Nephron (organoid): ENCODE data around the gene LMAN2L.

ENCODE experiments used
- H3K27ac Mint-ChIP-seq, 3 experiments: 2 replicates each; pipeline ENCODE4 v1.8.0; 2020; ENCODE audit warnings: mixed read lengths in 3 of 3, mild to moderate bottlenecking in 2 of 3, moderate library complexity in 1 of 3
- H3K27me3 Mint-ChIP-seq: 2 replicates; pipeline ENCODE4 v1.8.0; 2021; ENCODE audit warnings: low read depth, mild to moderate bottlenecking, moderate library complexity, mixed read lengths
- H3K36me3 Mint-ChIP-seq: 2 replicates; pipeline ENCODE4 v1.8.0; 2020; ENCODE audit warnings: low read depth, mixed read lengths
- H3K4me1 Mint-ChIP-seq: 2 replicates; pipeline ENCODE4 v1.8.0; 2020; ENCODE audit warnings: mixed read lengths
- H3K4me3 Mint-ChIP-seq, 3 experiments: 2 replicates each; pipeline ENCODE4 v1.8.0; 2020; ENCODE audit warnings: mild to moderate bottlenecking in 3 of 3, mixed read lengths in 3 of 3, moderate library complexity in 2 of 3
- H3K9me3 Mint-ChIP-seq: 2 replicates; pipeline ENCODE4 v1.8.0; 2020; ENCODE audit warnings: mixed read lengths
- TF ChIP-seq, protein P1 (sequence below), 3 experiments: fragments of 200-600 bp; sonication (generic); IDR thresholded peaks; one replicate each; pipeline ENCODE4 v1.5.0; 2021; ENCODE audit warnings: antibody characterized with exemption in 3 of 3; ENCODE audit not compliant: unreplicated experiment in 3 of 3

LMAN2L gene

DNA sequence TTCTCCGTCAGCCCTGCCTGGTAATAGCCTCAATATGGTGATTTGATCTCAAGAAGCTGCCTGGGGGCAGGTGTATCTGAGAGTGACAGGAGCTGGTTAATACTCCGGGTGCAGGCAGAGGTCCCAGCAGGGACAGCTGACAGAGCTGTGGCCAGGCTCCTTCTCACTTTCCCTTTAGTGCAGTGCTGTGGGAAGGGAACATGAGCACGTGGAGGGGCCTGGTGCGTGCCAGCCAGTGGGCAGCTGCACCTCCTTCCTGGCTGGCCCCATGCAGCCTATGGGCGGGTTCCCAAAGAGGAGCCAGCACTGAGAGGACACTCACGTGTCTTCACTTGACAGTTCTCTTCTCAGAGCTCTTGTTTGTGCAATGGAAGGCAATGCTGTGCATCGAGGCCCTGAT, 29.9 kb upstream of the LMAN2L start:
- H3K4me3 Mint-ChIP-seq: peak overlapping the region in 1 of 3 experiments; percentile 13
- H3K27ac Mint-ChIP-seq: peak overlapping the region in 1 of 3 experiments; percentile 60
- TF ChIP-seq, protein P1, sequence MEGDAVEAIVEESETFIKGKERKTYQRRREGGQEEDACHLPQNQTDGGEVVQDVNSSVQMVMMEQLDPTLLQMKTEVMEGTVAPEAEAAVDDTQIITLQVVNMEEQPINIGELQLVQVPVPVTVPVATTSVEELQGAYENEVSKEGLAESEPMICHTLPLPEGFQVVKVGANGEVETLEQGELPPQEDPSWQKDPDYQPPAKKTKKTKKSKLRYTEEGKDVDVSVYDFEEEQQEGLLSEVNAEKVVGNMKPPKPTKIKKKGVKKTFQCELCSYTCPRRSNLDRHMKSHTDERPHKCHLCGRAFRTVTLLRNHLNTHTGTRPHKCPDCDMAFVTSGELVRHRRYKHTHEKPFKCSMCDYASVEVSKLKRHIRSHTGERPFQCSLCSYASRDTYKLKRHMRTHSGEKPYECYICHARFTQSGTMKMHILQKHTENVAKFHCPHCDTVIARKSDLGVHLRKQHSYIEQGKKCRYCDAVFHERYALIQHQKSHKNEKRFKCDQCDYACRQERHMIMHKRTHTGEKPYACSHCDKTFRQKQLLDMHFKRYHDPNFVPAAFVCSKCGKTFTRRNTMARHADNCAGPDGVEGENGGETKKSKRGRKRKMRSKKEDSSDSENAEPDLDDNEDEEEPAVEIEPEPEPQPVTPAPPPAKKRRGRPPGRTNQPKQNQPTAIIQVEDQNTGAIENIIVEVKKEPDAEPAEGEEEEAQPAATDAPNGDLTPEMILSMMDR (IDR thresholded peaks at IDR 0.05; ENCODE audit: unreplicated experiment in 3 of 3): no peak
- peaks cover 4% of the 10 kb centered on the region for H3K36me3 Mint-ChIP-seq
- no peaks in the 10 kb centered on the region for H3K9me3 Mint-ChIP-seq
- H3K27me3 Mint-ChIP-seq: no peaks in the 10 kb centered on the region
- peaks cover 27% of the 10 kb centered on the region for H3K4me1 Mint-ChIP-seq

- TF ChIP-seq, protein P1 (IDR thresholded peaks at IDR 0.05; ENCODE audit: unreplicated experiment in 3 of 3): no peak
- Mint-ChIP-seq H3K4me3 (no peak overlapping the region), H3K4me1 (peaks cover 42% of the 10 kb centered on the region), H3K27me3 (no peaks in the 10 kb centered on the region), H3K36me3 (peaks cover 4% of the 10 kb centered on the region), H3K27ac (peak overlapping the region in 1 of 3 experiments; percentile 23), H3K9me3 (no peaks in the 10 kb centered on the region)
Measured at GRCh38 chr2:96768083-96768561, 28.3 kb upstream of the LMAN2L start.

- Mint-ChIP-seq H3K4me3 (no peak overlapping the region), H3K27ac (no peak overlapping the region), H3K36me3 (peaks cover 4% of the 10 kb centered on the region), H3K27me3 (no peaks in the 10 kb centered on the region), H3K9me3 (no peaks in the 10 kb centered on the region), H3K4me1 (peaks cover 49% of the 10 kb centered on the region)
- TF ChIP-seq, protein P1 (IDR thresholded peaks at IDR 0.05; ENCODE audit: unreplicated experiment in 3 of 3): no peak
Measured at GRCh38 chr2:96767135-96767871, 27.4 kb upstream of the LMAN2L start.

- TF ChIP-seq, protein P1 (IDR thresholded peaks at IDR 0.05; ENCODE audit: unreplicated experiment in 3 of 3): no peak
- Mint-ChIP-seq H3K36me3 (peaks cover 4% of the 10 kb centered on the region), H3K27me3 (no peaks in the 10 kb centered on the region), H3K27ac (peak overlapping the region; percentile 53 to 64 (median 55)), H3K4me1 (peaks cover 54% of the 10 kb centered on the region), H3K9me3 (no peaks in the 10 kb centered on the region), H3K4me3 (peak overlapping the region; percentile 47 to 81 (median 74))
Measured at GRCh38 chr2:96764253-96764637, 24.4 kb upstream of the LMAN2L start.

- TF ChIP-seq, protein P1 (IDR thresholded peaks at IDR 0.05; ENCODE audit: unreplicated experiment in 3 of 3): peak; percentile 44 to 47 (median 46)
- Mint-ChIP-seq H3K9me3 (no peaks in the 10 kb centered on the region), H3K27ac (peak overlapping the region; percentile 55 to 64 (median 58)), H3K4me3 (peak overlapping the region; percentile 75 to 88 (median 81)), H3K27me3 (no peaks in the 10 kb centered on the region), H3K36me3 (peaks cover 4% of the 10 kb centered on the region), H3K4me1 (peaks cover 54% of the 10 kb centered on the region)
Measured at GRCh38 chr2:96763511-96764252, 23.8 kb upstream of the LMAN2L start.
